Measurements from ENCODE around the gene RELL1.

RELL1 gene

DNA sequence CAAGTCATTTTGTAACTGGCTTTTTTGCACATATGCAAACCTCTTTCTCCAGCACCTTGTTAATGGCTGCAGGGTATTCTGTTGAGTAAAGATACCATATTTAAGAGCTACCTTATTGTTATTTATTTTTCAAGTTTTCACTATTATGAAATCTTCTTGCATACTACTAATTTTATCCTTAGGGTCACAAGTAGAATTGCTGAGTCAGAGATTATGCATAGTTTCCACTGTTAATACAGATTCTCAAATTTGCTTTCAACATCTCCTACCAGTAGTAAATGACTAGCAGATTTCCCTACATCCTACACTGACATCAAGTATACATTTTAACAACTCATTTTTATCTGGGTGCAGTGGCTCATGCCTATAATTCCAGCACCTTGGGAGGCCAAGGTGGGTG lies 112.6 kb downstream of the RELL1 start:
- no peak for DNase-seq (ENCODE audit: low read depth, low spot score)
- no peak overlapping the region for H3K4me3 ChIP-seq (ENCODE audit: low read length)

DNA sequence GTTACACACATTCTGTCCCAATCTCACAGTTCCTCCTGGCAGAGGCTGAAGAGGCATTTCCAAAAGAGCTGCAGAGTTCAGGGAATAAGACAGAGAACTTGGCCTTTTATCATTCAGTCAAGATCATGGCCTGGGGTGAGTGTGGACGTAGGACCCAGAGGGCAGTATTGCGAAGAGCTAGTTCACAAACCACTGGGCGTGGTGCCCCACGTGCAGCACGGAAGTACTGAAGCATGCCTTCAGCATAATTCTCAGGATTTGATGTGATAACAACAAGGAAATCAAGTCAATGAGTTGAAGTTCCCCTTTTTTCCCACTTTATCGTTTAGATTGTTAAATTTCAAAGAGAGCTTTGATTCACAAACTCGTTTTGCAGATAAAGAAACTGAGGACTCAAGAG lies 117.7 kb downstream of the RELL1 start:
- DNase-seq (ENCODE audit: low read depth, low spot score): no peak
- no peak overlapping the region for H3K4me3 ChIP-seq (ENCODE audit: low read length)

DNA sequence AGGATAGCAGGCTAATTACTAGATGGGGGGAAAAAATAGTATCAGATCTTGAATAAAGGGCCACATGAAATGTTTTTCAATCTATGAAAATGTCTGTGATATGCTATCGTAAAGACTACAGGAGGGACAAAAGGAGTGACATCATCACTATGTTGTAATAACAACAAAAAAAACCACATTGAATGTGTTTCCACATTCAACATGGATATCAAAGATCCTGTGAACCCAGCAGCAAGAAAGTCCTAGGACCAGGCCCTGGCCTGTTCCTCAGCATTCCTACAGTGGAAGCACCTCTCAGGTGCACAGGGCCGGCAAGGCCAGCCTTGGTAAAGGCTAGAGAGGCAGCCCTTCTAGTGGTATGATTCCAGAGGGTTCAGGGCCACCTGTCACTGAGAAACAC lies 118.3 kb downstream of the RELL1 start:
- DNase-seq (ENCODE audit: low read depth, low spot score): no peak
- no peak overlapping the region for H3K4me3 ChIP-seq (ENCODE audit: low read length)

DNA sequence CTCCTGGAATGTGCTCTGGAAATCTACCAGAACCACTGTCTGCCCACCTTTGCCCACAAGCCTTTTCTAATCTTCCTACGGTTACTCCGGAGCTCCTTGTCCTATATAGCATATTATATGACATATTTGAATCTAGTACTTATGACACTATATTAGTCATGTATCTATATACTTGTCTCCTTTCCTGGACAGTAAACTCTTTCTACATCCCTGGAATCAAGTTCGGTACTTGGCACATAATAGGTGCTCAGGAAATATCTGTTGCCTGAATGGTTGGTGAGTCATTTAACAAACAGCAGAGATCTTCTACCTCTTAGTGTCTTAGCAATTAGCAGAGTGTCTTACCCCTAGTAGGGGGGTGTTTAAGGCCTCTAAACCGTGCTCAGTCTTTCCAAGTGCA lies 123.6 kb downstream of the RELL1 start:
- DNase-seq (ENCODE audit: low read depth, low spot score): no peak
- no peak overlapping the region for H3K4me3 ChIP-seq (ENCODE audit: low read length)

DNA sequence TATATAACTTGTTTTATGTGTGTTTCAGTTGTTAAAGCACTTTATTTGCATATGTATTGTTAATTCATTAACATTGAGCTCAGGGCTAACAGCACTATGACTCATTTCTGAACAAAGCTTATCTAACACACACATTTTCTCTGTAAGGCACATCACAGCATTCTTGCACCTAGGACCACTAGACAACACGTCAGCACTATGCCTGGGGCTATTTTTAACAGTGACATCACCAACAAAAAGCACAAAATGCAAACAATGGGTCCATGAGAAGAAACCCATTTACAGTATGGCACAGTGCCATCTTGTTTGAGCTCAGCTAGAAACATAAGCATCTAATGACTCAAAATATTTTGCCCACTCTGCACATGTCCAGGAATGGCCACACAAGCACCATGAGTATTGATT lies 124.4 kb downstream of the RELL1 start:
- no peak overlapping the region for H3K4me3 ChIP-seq (ENCODE audit: low read length)
- no peak for DNase-seq (ENCODE audit: low read depth, low spot score)

DNA sequence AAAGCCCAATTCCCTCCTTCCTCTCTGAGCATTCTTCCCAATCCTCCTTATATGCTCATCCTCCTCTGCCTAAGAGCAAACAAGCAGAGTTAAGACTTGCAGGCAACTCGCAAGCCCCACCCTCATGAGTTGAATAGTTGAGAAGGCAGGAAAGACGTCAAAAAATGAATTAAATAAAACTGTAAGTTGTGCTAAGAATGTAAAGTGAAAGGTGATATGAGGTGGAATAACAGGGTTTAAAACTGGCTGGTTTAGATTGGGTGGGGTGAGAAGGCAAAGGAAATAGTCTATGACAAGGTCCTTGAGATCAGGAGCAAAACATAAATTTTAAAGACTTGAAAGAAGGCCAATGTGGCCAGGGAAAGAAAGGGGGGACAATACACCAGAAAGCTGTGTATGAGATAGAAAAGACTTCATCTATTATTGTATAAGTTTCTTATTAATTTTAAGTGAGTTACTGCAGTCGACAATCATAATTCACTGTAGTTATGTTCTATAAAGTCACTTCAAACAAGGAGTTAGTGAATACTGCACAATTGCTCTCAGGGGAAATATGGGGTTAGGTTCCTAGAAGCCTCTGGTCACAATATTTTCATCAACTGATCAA lies 124.9 kb downstream of the RELL1 start:
- DNase-seq (ENCODE audit: low read depth, low spot score): no peak
- no peak overlapping the region for H3K4me3 ChIP-seq (ENCODE audit: low read length)

Measured in Jurkat, Clone E6-1 (cell line).